ENCODE data around the gene WSCD1. TPM values are rescaled to one million over a fixed set of nuclear protein-coding genes. Genes with fewer than 3 reads are reported as not detected.

WSCD1 gene
- total RNA-seq, 2 donors from 2014 or later: not detected

GRCh38 chr17:6046931-6047330 is 23.2 kb upstream of the WSCD1 start:
- H3K27me3 Mint-ChIP-seq: peaks cover 23% of the 10 kb centered on the region
- no peak overlapping the region for H3K27ac Mint-ChIP-seq
- H3K36me3 Mint-ChIP-seq (ENCODE audit: low read depth): no peaks in the 10 kb centered on the region
- no peak overlapping the region for H3K4me3 Mint-ChIP-seq
- H3K9me3 Mint-ChIP-seq: no peaks in the 10 kb centered on the region
- no peaks in the 10 kb centered on the region for H3K4me1 Mint-ChIP-seq
- no peak for ATAC-seq (replicated peaks)

GRCh38 chr17:6047966-6048365 is 22.2 kb upstream of the WSCD1 start:
- Mint-ChIP-seq H3K27me3 (peaks cover 30% of the 10 kb centered on the region), H3K27ac (no peak overlapping the region), H3K4me1 (no peaks in the 10 kb centered on the region), H3K9me3 (no peaks in the 10 kb centered on the region), H3K4me3 (no peak overlapping the region), H3K36me3 (ENCODE audit: low read depth) (no peaks in the 10 kb centered on the region)
- no peak for ATAC-seq (replicated peaks)

DNA sequence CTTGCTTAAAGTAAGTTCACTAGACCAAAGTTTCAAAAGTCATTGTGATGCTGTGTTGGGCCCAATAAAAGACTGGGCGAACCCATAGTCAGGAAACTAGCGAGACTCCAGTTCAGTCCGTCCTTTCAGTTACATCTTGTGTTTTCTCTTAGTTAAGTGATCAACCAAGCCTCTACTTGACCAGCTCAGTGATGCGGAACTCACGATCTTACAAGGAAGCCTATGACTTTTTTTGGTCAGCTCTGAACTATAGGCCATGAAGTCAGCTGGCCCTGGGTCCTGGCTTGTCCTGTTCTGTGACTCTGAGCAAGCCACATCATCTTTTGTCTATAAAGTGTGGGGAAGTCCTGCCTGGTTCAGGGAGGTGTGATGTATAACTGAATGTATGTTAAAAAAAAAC is 21.7 kb upstream of the WSCD1 start:
- Mint-ChIP-seq H3K27me3 (peaks cover 33% of the 10 kb centered on the region), H3K4me3 (no peak overlapping the region), H3K36me3 (ENCODE audit: low read depth) (no peaks in the 10 kb centered on the region), H3K9me3 (no peaks in the 10 kb centered on the region), H3K27ac (no peak overlapping the region), H3K4me1 (no peaks in the 10 kb centered on the region)
- no peak for ATAC-seq (replicated peaks)

DNA sequence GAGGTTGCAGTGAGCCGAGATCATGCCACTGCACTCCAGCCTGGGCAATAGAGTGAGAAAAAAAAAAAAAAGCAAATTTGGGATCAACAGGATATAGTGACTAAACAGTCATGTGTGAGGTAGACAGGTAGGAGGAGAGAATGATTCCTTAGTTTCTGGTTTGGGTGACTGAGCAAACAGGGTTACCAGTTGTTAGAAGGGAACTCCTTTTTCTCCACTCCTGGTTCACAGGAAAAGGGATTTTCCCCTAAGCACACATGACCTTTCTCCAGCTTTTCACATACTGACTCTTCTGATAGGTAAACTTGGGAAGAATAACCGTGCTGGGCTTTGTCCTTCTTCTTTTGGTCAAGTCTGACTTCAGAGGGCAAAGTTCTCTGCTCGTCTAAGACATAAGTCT is 17.3 kb upstream of the WSCD1 start:
- no peak for ATAC-seq (replicated peaks)
- Mint-ChIP-seq H3K4me3 (no peak overlapping the region), H3K4me1 (no peaks in the 10 kb centered on the region), H3K27me3 (peaks cover 37% of the 10 kb centered on the region), H3K36me3 (ENCODE audit: low read depth) (no peaks in the 10 kb centered on the region), H3K9me3 (no peaks in the 10 kb centered on the region), H3K27ac (no peak overlapping the region)

GRCh38 chr17:6054372-6054771 is 15.8 kb upstream of the WSCD1 start:
- H3K4me3 Mint-ChIP-seq: no peak overlapping the region
- no peak for ATAC-seq (replicated peaks)
- H3K27ac Mint-ChIP-seq: no peak overlapping the region
- no peaks in the 10 kb centered on the region for H3K36me3 Mint-ChIP-seq (ENCODE audit: low read depth)
- H3K4me1 Mint-ChIP-seq: no peaks in the 10 kb centered on the region
- no peaks in the 10 kb centered on the region for H3K9me3 Mint-ChIP-seq
- H3K27me3 Mint-ChIP-seq: peaks cover 43% of the 10 kb centered on the region

DNA sequence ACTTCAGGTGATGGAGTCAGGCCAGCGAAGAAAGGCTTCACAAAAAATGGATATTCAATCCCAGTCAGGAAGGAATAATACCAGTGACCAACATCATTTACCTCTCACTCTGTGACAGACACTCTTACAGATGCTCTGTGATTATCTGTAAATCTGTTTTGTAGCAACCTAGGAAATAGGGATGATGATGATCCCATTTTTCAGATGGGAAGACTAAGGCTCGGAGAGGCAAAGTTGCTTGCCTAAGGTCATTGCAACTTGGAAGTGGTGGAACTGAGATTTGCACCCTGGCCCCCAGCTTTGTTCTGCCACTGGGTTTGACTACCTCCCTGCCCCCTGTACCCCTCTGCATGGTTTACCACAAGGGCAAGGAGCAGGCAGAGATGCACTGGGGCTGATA is 14.1 kb upstream of the WSCD1 start:
- no peaks in the 10 kb centered on the region for H3K4me1 Mint-ChIP-seq
- no peak for ATAC-seq (replicated peaks)
- H3K36me3 Mint-ChIP-seq (ENCODE audit: low read depth): no peaks in the 10 kb centered on the region
- H3K27ac Mint-ChIP-seq: no peak overlapping the region
- H3K4me3 Mint-ChIP-seq: no peak overlapping the region
- no peaks in the 10 kb centered on the region for H3K9me3 Mint-ChIP-seq
- H3K27me3 Mint-ChIP-seq: peaks cover 45% of the 10 kb centered on the region

GRCh38 chr17:6057562-6057961 is 12.6 kb upstream of the WSCD1 start:
- H3K9me3 Mint-ChIP-seq: no peaks in the 10 kb centered on the region
- no peaks in the 10 kb centered on the region for H3K36me3 Mint-ChIP-seq (ENCODE audit: low read depth)
- no peak overlapping the region for H3K27ac Mint-ChIP-seq
- no peaks in the 10 kb centered on the region for H3K4me1 Mint-ChIP-seq
- H3K4me3 Mint-ChIP-seq: no peak overlapping the region
- ATAC-seq (replicated peaks): no peak
- peaks cover 39% of the 10 kb centered on the region for H3K27me3 Mint-ChIP-seq

- H3K27me3 Mint-ChIP-seq: peaks cover 39% of the 10 kb centered on the region
- no peaks in the 10 kb centered on the region for H3K9me3 Mint-ChIP-seq
- H3K4me3 Mint-ChIP-seq: no peak overlapping the region
- H3K27ac Mint-ChIP-seq: no peak overlapping the region
- no peaks in the 10 kb centered on the region for H3K4me1 Mint-ChIP-seq
- no peaks in the 10 kb centered on the region for H3K36me3 Mint-ChIP-seq (ENCODE audit: low read depth)
- ATAC-seq (replicated peaks): no peak
These were observed 10.8 kb upstream of the WSCD1 start for GRCh38 chr17:6059406-6059805.

GRCh38 chr17:6061290-6061689 is 8.9 kb upstream of the WSCD1 start:
- ATAC-seq (replicated peaks): no peak
- H3K27ac Mint-ChIP-seq: no peak overlapping the region

DNA sequence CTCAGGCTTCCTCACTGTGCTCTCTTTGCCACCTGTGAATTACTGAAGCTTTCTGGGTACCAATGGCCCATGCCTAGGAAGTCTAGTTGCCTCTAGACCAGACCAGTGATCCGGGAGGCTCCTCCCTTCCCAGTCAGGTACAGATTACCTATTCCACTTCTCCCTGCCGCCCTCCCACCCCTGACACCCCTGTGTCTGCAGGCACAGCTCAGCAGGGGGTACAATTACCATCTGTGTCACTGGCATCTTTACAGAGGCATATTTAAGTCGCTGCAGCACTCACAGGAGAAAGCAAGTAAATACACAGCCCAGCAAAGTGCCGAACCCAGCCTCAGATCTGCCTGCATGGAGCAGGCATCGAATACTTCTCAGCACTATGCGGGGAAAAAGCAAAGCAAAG is 5.3 kb upstream of the WSCD1 start:
- no peak overlapping the region for H3K4me3 Mint-ChIP-seq
- H3K4me1 Mint-ChIP-seq: peaks cover 6% of the 10 kb centered on the region
- ATAC-seq (replicated peaks): no peak
- no peaks in the 10 kb centered on the region for H3K9me3 Mint-ChIP-seq
- no peak overlapping the region for H3K27ac Mint-ChIP-seq
- peaks cover 6% of the 10 kb centered on the region for H3K36me3 Mint-ChIP-seq (ENCODE audit: low read depth)
- peaks cover 51% of the 10 kb centered on the region for H3K27me3 Mint-ChIP-seq

More at GRCh38 chr17:6061290-6061689, 8.9 kb upstream of the WSCD1 start:
- Mint-ChIP-seq H3K9me3 (no peaks in the 10 kb centered on the region), H3K4me3 (no peak overlapping the region), H3K36me3 (ENCODE audit: low read depth) (no peaks in the 10 kb centered on the region), H3K4me1 (no peaks in the 10 kb centered on the region), H3K27me3 (peaks cover 37% of the 10 kb centered on the region)

- Mint-ChIP-seq H3K27me3 (peaks cover 49% of the 10 kb centered on the region), H3K9me3 (no peaks in the 10 kb centered on the region), H3K27ac (no peak overlapping the region), H3K4me3 (no peak overlapping the region), H3K36me3 (ENCODE audit: low read depth) (peaks cover 7% of the 10 kb centered on the region), H3K4me1 (peaks cover 7% of the 10 kb centered on the region)
- ATAC-seq (replicated peaks): no peak
These were observed 4.8 kb upstream of the WSCD1 start for GRCh38 chr17:6065351-6065750.

- no peaks in the 10 kb centered on the region for H3K9me3 Mint-ChIP-seq
- H3K27me3 Mint-ChIP-seq: peaks cover 46% of the 10 kb centered on the region
- peak; percentile 41 for ATAC-seq (replicated peaks)
- peaks cover 7% of the 10 kb centered on the region for H3K36me3 Mint-ChIP-seq (ENCODE audit: low read depth)
- no peak overlapping the region for H3K4me3 Mint-ChIP-seq
- H3K4me1 Mint-ChIP-seq: peaks cover 7% of the 10 kb centered on the region
- H3K27ac Mint-ChIP-seq: no peak overlapping the region
These were observed 3.8 kb upstream of the WSCD1 start for GRCh38 chr17:6066183-6066948.

DNA sequence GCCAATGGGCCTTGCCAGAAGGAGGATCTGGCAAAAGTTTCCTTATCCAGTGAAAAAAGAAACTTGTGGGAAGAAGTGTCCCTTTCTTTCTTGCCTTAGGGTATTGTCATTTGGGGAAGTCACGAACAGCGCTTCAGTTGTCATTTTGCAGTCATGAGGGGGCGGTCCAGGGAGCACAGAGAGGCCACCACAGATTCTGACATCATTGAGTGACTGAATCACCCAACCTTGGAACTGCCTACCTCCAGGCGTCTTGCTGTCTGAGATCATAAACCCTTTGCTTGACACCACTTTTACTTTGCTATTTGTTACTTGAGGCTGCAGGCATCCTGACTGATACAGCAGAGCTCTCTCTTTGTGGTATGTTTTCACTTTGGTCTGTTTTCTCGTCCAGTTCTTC is 3.1 kb upstream of the WSCD1 start:
- no peaks in the 10 kb centered on the region for H3K9me3 Mint-ChIP-seq
- ATAC-seq (replicated peaks): peak; percentile 52
- H3K4me3 Mint-ChIP-seq: no peak overlapping the region
- H3K27ac Mint-ChIP-seq: no peak overlapping the region
- H3K4me1 Mint-ChIP-seq: peaks cover 7% of the 10 kb centered on the region
- H3K36me3 Mint-ChIP-seq (ENCODE audit: low read depth): peaks cover 7% of the 10 kb centered on the region
- peaks cover 43% of the 10 kb centered on the region for H3K27me3 Mint-ChIP-seq

DNA sequence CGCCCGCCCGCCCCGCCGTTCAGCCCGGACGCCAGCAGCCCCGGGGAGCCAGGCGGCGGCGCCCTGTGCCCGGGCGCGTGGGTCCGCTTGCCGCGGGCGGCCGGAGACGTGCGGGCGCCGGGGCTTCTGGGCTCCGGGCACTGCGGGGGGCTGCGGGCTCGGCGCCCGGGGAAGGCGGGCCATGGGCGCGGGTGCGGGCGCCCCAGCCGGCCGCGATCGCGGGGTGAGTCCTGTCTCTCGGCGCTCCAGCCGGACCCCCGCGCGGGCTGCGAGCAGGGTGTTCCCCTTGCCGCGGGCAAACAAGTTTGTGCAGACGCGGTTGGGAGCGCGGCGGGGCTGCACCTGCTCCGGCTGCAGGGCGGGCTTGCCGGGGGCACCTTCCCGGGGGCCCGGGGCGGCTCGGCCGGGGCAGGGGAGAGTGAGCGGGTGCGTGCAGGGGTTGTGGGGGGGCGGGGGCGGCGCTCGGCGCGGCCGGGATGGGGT is 292 bp downstream of the WSCD1 start:
- Mint-ChIP-seq H3K4me3 (no peak overlapping the region), H3K36me3 (ENCODE audit: low read depth) (peaks cover 7% of the 10 kb centered on the region), H3K4me1 (peaks cover 7% of the 10 kb centered on the region), H3K9me3 (no peaks in the 10 kb centered on the region), H3K27me3 (peaks cover 38% of the 10 kb centered on the region), H3K27ac (no peak overlapping the region)
- no peak for ATAC-seq (replicated peaks)

- peaks cover 7% of the 10 kb centered on the region for H3K36me3 Mint-ChIP-seq (ENCODE audit: low read depth)
- H3K4me3 Mint-ChIP-seq: peak overlapping the region; percentile 32
- no peak overlapping the region for H3K27ac Mint-ChIP-seq
- H3K9me3 Mint-ChIP-seq: no peaks in the 10 kb centered on the region
- peaks cover 7% of the 10 kb centered on the region for H3K4me1 Mint-ChIP-seq
- H3K27me3 Mint-ChIP-seq: peaks cover 34% of the 10 kb centered on the region
- ATAC-seq (replicated peaks): no peak
These were observed 833 bp downstream of the WSCD1 start for GRCh38 chr17:6070913-6071511.

Data from activated T-helper 17 cell treated with anti-CD3 and anti-CD28 coated beads, Interleukin-2, amount 50 U/mL, for 72 hours (primary cell).